H1 (cell line): ENCODE measurements around the gene ENAH. TPM values are rescaled to one million over a fixed set of nuclear protein-coding genes. Genes with fewer than 3 reads are reported as not detected.

Experiments used
- CTCF ChIA-PET: fragments of 300-600 bp; sonication (Branson Sonifier 250); formaldehyde crosslinking; loops from one replicate; lab custom pipeline; 2021; ENCODE audit not compliant: partially characterized antibody; lab: Charles Lee
- POLR2A ChIA-PET: fragments of 300-600 bp; sonication (Branson Sonifier 250); formaldehyde crosslinking; loops from one replicate; lab custom pipeline; 2021; ENCODE audit warnings: inconsistent platforms; ENCODE audit not compliant: partially characterized antibody; lab: Charles Lee
- DNase-seq, 2 experiments: peaks; one replicate each; pipeline versions ENCODE4 v3.0.0 to v3.0.0-alpha.2; 2010 to 2022; ENCODE audit warnings: low spot score in 2 of 2, low read depth in 1 of 2, mixed read lengths in 1 of 2
- FAIRE-seq: peaks from 2 replicates; lab custom pipeline; 2011; peaks lifted over from hg19 to GRCh38; lab: Jason Lieb, UNC
- H2AFZ ChIP-seq: 2 replicates; pipeline ENCODE4 v1.8.1; 2012; ENCODE audit warnings: low read length, inconsistent platforms
- H2AK5ac ChIP-seq: 2 replicates; pipeline ENCODE4 v1.6.1; 2013; ENCODE audit warnings: low read depth, low read length
- H2BK120ac ChIP-seq: replicated peaks from 2 replicates; pipeline ENCODE3; 2013; ENCODE audit warnings: low read depth, low read length, inconsistent platforms
- H2BK12ac ChIP-seq: 2 replicates; pipeline ENCODE4 v1.6.1; 2013; ENCODE audit warnings: low read depth, low read length
- H2BK15ac ChIP-seq: 2 replicates; pipeline ENCODE4 v1.6.1; 2013; ENCODE audit warnings: low read length
- H2BK20ac ChIP-seq: 2 replicates; pipeline ENCODE4 v1.6.1; 2013; ENCODE audit warnings: low read length
- H2BK5ac ChIP-seq: 2 replicates; pipeline ENCODE4 v1.6.1; 2013; ENCODE audit warnings: low read depth, low read length
- H3K14ac ChIP-seq: 2 replicates; pipeline ENCODE4 v1.6.1; 2013; ENCODE audit warnings: inconsistent platforms; ENCODE audit not compliant: insufficient read length
- H3K18ac ChIP-seq: 2 replicates; pipeline ENCODE4 v1.6.1; 2013; ENCODE audit warnings: low read length; ENCODE audit errors: extremely low read depth
- H3K23ac ChIP-seq: 2 replicates; pipeline ENCODE4 v1.6.1; 2013; ENCODE audit warnings: inconsistent platforms; ENCODE audit not compliant: insufficient read length
- H3K23me2 ChIP-seq: 2 replicates; pipeline ENCODE4 v1.6.1; 2013; ENCODE audit warnings: low read depth, low read length
- H3K27ac ChIP-seq: 2 replicates; pipeline ENCODE4 v1.6.1; 2011; ENCODE audit warnings: low read depth, low read length, inconsistent platforms
- H3K27me3 ChIP-seq, 4 experiments: replicated peaks in 1 of 4; 1 replicate in 1 of 4; 2 replicates in 3 of 4; pipeline versions ENCODE4 v1.6.1 to v1.8.1; 2011 to 2013; ENCODE audit warnings: low read length in 3 of 4, mild to moderate bottlenecking in 3 of 4, inconsistent platforms in 2 of 4, mixed read lengths in 2 of 4, moderate library complexity in 1 of 4; ENCODE audit not compliant: control insufficient read depth in 3 of 4, insufficient read depth in 3 of 4; ENCODE audit errors: extremely low read depth in 1 of 4
- H3K36me3 ChIP-seq, 4 experiments: 2 replicates each; pipeline versions ENCODE4 v1.6.1 to v1.8.1; 2011 to 2013; ENCODE audit warnings: mild to moderate bottlenecking in 4 of 4, low read length in 3 of 4, moderate library complexity in 2 of 4, control low read depth in 1 of 4, inconsistent platforms in 1 of 4; ENCODE audit not compliant: insufficient read depth in 4 of 4, control insufficient read depth in 2 of 4
- H3K4ac ChIP-seq: replicated peaks from 2 replicates; pipeline ENCODE3; 2013; ENCODE audit warnings: low read length, low read depth, mixed read lengths, inconsistent platforms; ENCODE audit not compliant: insufficient read length
- H3K4me1 ChIP-seq, 4 experiments: replicated peaks in 1 of 4; 1 replicate in 1 of 4; 2 replicates in 3 of 4; pipeline versions ENCODE4 v1.6.1 to v1.8.1; 2011 to 2013; ENCODE audit warnings: low read length in 3 of 4, inconsistent platforms in 2 of 4, mixed read lengths in 1 of 4; ENCODE audit not compliant: insufficient read depth in 4 of 4, control insufficient read depth in 3 of 4
- H3K4me2 ChIP-seq, 2 experiments: 2 replicates each; pipeline versions ENCODE4 v1.6.1 to v1.8.1; 2011 to 2013; ENCODE audit warnings: low read depth in 2 of 2, low read length in 2 of 2, control low read depth in 1 of 2, inconsistent platforms in 1 of 2, mild to moderate bottlenecking in 1 of 2; ENCODE audit not compliant: insufficient read depth in 1 of 2
- H3K4me3 ChIP-seq, 4 experiments: fragments of 200-600, 300-600 bp in 1 of 4; sonication (generic), shearing (Covaris generic), sonication (Bioruptor Twin) in 1 of 4; 2 replicates each; pipeline versions ENCODE4 v1.5.1 to v1.8.1; 2011 to 2016; ENCODE audit warnings: low read length in 4 of 4, low read depth in 3 of 4, control low read depth in 2 of 4, inconsistent platforms in 2 of 4, mild to moderate bottlenecking in 2 of 4, mixed read lengths in 1 of 4, moderate library complexity in 1 of 4; ENCODE audit not compliant: insufficient read depth in 2 of 4; ENCODE audit errors: extremely low read depth in 1 of 4
- H3K56ac ChIP-seq: replicated peaks from 2 replicates; pipeline ENCODE3; 2013; ENCODE audit warnings: low read depth, mild to moderate bottlenecking, mixed read lengths, low read length, inconsistent platforms; ENCODE audit not compliant: insufficient read length
- H3K79me1 ChIP-seq: 2 replicates; pipeline ENCODE4 v1.6.1; 2013; ENCODE audit warnings: low read depth, low read length, control low read depth
- H3K79me2 ChIP-seq, 2 experiments: 2 replicates each; pipeline versions ENCODE4 v1.6.1 to v1.8.1; 2012 to 2013; ENCODE audit warnings: low read length in 2 of 2, mild to moderate bottlenecking in 2 of 2, inconsistent platforms in 1 of 2; ENCODE audit not compliant: insufficient read depth in 2 of 2, control insufficient read depth in 1 of 2
- H3K9ac ChIP-seq, 4 experiments: replicated peaks in 1 of 4; 1 replicate in 1 of 4; 2 replicates in 3 of 4; pipeline versions ENCODE4 v1.6.1 to v1.8.1; 2011 to 2013; ENCODE audit warnings: low read depth in 3 of 4, low read length in 3 of 4, control low read depth in 2 of 4, mild to moderate bottlenecking in 2 of 4, moderate library complexity in 2 of 4, inconsistent platforms in 1 of 4; ENCODE audit errors: extremely low read depth in 1 of 4
- H3K9me3 ChIP-seq, 2 experiments: 2 replicates each; pipeline versions ENCODE4 v1.6.1 to v1.8.1; 2012 to 2013; ENCODE audit warnings: mild to moderate bottlenecking in 2 of 2, moderate library complexity in 2 of 2, control low read depth in 1 of 2, inconsistent platforms in 1 of 2, low read depth in 1 of 2, low read length in 1 of 2, mixed read lengths in 1 of 2; ENCODE audit not compliant: insufficient read depth in 2 of 2
- H4K20me1 ChIP-seq, 2 experiments: replicated peaks in 1 of 2; 2 replicates each; pipeline versions ENCODE3 to v1.8.1; 2011 to 2013; ENCODE audit warnings: inconsistent platforms in 2 of 2, low read length in 2 of 2, mild to moderate bottlenecking in 1 of 2; ENCODE audit not compliant: insufficient read depth in 2 of 2, control insufficient read depth in 1 of 2
- H4K5ac ChIP-seq: 2 replicates; pipeline ENCODE4 v1.6.1; 2013; ENCODE audit warnings: low read length, low read depth, mixed read lengths, inconsistent platforms; ENCODE audit not compliant: insufficient read length
- H4K8ac ChIP-seq: 2 replicates; pipeline ENCODE4 v1.8.0; 2013; ENCODE audit warnings: mild to moderate bottlenecking, moderate library complexity, low read length, inconsistent platforms; ENCODE audit not compliant: insufficient read depth; ENCODE audit errors: extremely low read depth
- H4K91ac ChIP-seq: replicated peaks from 2 replicates; pipeline ENCODE3; 2013; ENCODE audit warnings: low read length, mixed read lengths, inconsistent platforms; ENCODE audit not compliant: insufficient read length
- ATF2 ChIP-seq: IDR thresholded peaks from 2 replicates; pipeline ENCODE4 v1.6.1; 2012; ENCODE audit warnings: low read length, inconsistent platforms
- CHD1 ChIP-seq: IDR thresholded peaks from 2 replicates; pipeline ENCODE4 v1.6.1; 2012; ENCODE audit warnings: low read depth, low read length, improper control_type of control experiment
- KDM4A ChIP-seq: IDR thresholded peaks from one replicate; pipeline ENCODE4 v1.7.1; 2012; ENCODE audit warnings: low read depth, mild to moderate bottlenecking, moderate library complexity, low read length, inconsistent platforms; ENCODE audit not compliant: severe bottlenecking
- MAX ChIP-seq: IDR thresholded peaks from 2 replicates; pipeline ENCODE4 v1.6.1; 2012; ENCODE audit warnings: inconsistent platforms
- NANOG ChIP-seq: IDR thresholded peaks from 2 replicates; pipeline ENCODE4 v1.6.1; 2011; ENCODE audit warnings: low read length, low read depth, mild to moderate bottlenecking, inconsistent platforms; ENCODE audit not compliant: insufficient read depth, poor library complexity, severe bottlenecking
- SP1 ChIP-seq: IDR thresholded peaks from 2 replicates; pipeline ENCODE4 v1.6.1; 2011; ENCODE audit warnings: low read depth, low read length
- SP2 ChIP-seq: IDR thresholded peaks from 2 replicates; pipeline ENCODE4 v1.6.1; 2012; ENCODE audit warnings: mild to moderate bottlenecking, low read length, inconsistent platforms
- TAF7 ChIP-seq: optimal IDR thresholded peaks from 2 replicates; pipeline ENCODE3; 2011; ENCODE audit warnings: low read depth, mild to moderate bottlenecking, inconsistent platforms, low read length, moderate library complexity, borderline replicate concordance
- TBP ChIP-seq: IDR thresholded peaks from 2 replicates; pipeline ENCODE4 v1.6.1; 2011; ENCODE audit warnings: low read depth, low read length, improper control_type of control experiment
- WGBS, 2 experiments: shearing (Covaris generic) in 1 of 2; methylation state at CpG; one replicate each; pipeline versions ENCODE4 v1.1.6 to v1.1.7; 2013 to 2015; ENCODE audit warnings: low lambda C conversion rate in 2 of 2, mixed read lengths in 2 of 2, inconsistent platforms in 1 of 2, low coverage in 1 of 2, missing lambda C conversion rate in 1 of 2; ENCODE audit not compliant: insufficient replicate concordance in 2 of 2, insufficient coverage in 1 of 2, insufficient read length in 1 of 2; ENCODE audit errors: extremely low coverage in 1 of 2, missing lambda C conversion rate in 1 of 2; 5-methylcytosine and 5-hydroxymethylcytosine counted together
- polyA plus RNA-seq, 7 experiments: library from polyadenylated mRNA; depleted of rRNA in 3 of 7; stranded (reverse) in 5 of 7; unstranded in 2 of 7; fragments of >200 nt in 5 of 7; fragments of 200-250 nt in 2 of 7; gene quantifications; 1 replicate in 5 of 7; 2 replicates in 1 of 7; 4 replicates in 1 of 7; pipeline versions ENCODE4 v1.2.1 to v1.2.3, GENCODE V29; 2011 to 2013; ENCODE audit warnings: missing spikeins in 2 of 7, mixed read lengths in 2 of 7
- total RNA-seq: library from RNA; stranded (reverse); fragmentation: NEBNext Ultra II Directional; extraction: Animal tissue kit (Norgen Biotek cat#: 25700); gene quantifications from 2 replicates; pipeline ENCODE4 v1.2.1, GENCODE V29; 2021

Gene ENAH
- total and polyA plus RNA-seq, 2 of the 8 experiments (the other 6 are each of a cell fraction or from before 2014, with no cell fraction given) = 39.1 to 335 TPM

- Histone ChIP-seq H2BK12ac (peak overlapping the region; percentile 60; the same call in 1 of the 2 replicates), H3K79me1 (no peaks in the 10 kb centered on the region), H4K8ac (no peak overlapping the region), H3K9ac (peak overlapping the region in 1 of 4 experiments; percentile 20; a peak in 2 of 7 replicates), H3K27ac (no peak overlapping the region), H3K4me3 (peak overlapping the region; percentile 15 to 48 (median 33); a peak in 7 of 8 replicates), H2BK20ac (no peak overlapping the region), H2BK15ac (no peak overlapping the region), H4K5ac (no peak overlapping the region), H2BK120ac (no peak overlapping the region), H3K79me2 (no peaks in the 10 kb centered on the region), H3K4me2 (peak overlapping the region; percentile 52 to 73), H3K36me3 (no peaks in the 10 kb centered on the region), H3K9me3 (no peaks in the 10 kb centered on the region), H3K4ac (peak overlapping the region; percentile 39), H2BK5ac (0 out of 2 replicates have a peak overlapping the region, but pooled peaks have one; percentile 5), H3K14ac (no peak overlapping the region), H3K23ac (no peak overlapping the region), H2AFZ (peak overlapping the region; percentile 92), H2AK5ac (no peak overlapping the region), H3K27me3 (peaks cover 0 to 5% (median 1%) of the 10 kb centered on the region in 4 experiments; a peak in 3 of 7 replicates), H3K18ac (peak overlapping the region; percentile 51), H3K23me2 (no peaks in the 10 kb centered on the region; the same call in 1 of the 2 replicates), H3K4me1 (peaks cover 0 to 7% (median under 1%) of the 10 kb centered on the region in 4 experiments; a peak in 2 of 7 replicates), H3K56ac (no peak overlapping the region), H4K91ac (peak overlapping the region; percentile 10), H4K20me1 (no peaks in the 10 kb centered on the region)
- 12% methylated on average over 40 of the region's 40 CpGs; no CpG with 5 or more reads in 1 of the 2 experiments for WGBS, 2 experiments
- DNase-seq (peak in 1 of 2 experiments; percentile 79), FAIRE-seq (peak; percentile 62)
- CTCF ChIA-PET = interaction anchor here (0.9 to 1.3 kb wide), 4 partner anchors 23 to 199 kb away, joined by 3 to 8 read pairs (median 6); no protein-coding TSS in a partner anchor
- POLR2A ChIA-PET = interaction anchor here (1.3 kb wide), 2 partner anchors 13 to 24 kb away, joined by 3 to 5 read pairs; partner anchors contain the start of gene ENAH
- TF ChIP-seq SP1 (no peak), NANOG (no peak), TBP (peak; percentile 39; the same call in 1 of the 2 replicates), TAF7 (peak; percentile 27), ATF2 (no peak), MAX (peak; percentile 87), SP2 (no peak), KDM4A (peak; percentile 35), CHD1 (no peak)
Observed at GRCh38 chr1:225677350-225678124, 24.6 kb upstream of the ENAH start.
